Natural killer cell (primary cell): ENCODE data around the gene CPEB2. TPM values are rescaled to one million over a fixed set of nuclear protein-coding genes. Genes with fewer than 3 reads are reported as not detected.

ENCODE experiments used
- ATAC-seq, 3 donors: fragments of 150-1000 bp in 2 of 3; fragments of 200-7000 bp in 1 of 3; cut with Tn5 transposase; 1 replicate in 1 of 3; 2 replicates in 2 of 3; pipeline ENCODE4 v1.10.0; 2021; ENCODE audit warnings: mild to moderate bottlenecking in 2 of 3, moderate library complexity in 2 of 3
- DNase-seq, 2 donors: peaks; one replicate each; pipeline versions ENCODE4 v3.0.0 to v3.0.0-alpha.2; 2013 to 2021; ENCODE audit warnings: mixed read lengths in 1 of 2
- H3K27ac ChIP-seq: one replicate; pipeline ENCODE4 v1.5.1; 2013; ENCODE audit warnings: mild to moderate bottlenecking, low read length
- H3K27me3 ChIP-seq: one replicate; pipeline ENCODE4 v1.6.1; 2013; ENCODE audit warnings: low read length; ENCODE audit not compliant: control insufficient read depth, insufficient read depth
- H3K36me3 ChIP-seq: one replicate; pipeline ENCODE4 v1.6.1; 2013; ENCODE audit warnings: low read length; ENCODE audit not compliant: control insufficient read depth, insufficient read depth
- H3K4me1 ChIP-seq: one replicate; pipeline ENCODE4 v1.6.1; 2013; ENCODE audit warnings: low read length; ENCODE audit not compliant: control insufficient read depth, insufficient read depth
- H3K4me3 ChIP-seq: one replicate; pipeline ENCODE4 v1.5.1; 2013; ENCODE audit warnings: low read length
- H3K9me3 ChIP-seq: one replicate; pipeline ENCODE4 v1.6.1; 2013; ENCODE audit warnings: low read length; ENCODE audit not compliant: control insufficient read depth, insufficient read depth
- H3K27ac Mint-ChIP-seq, 2 donors: one replicate each; pipeline ENCODE4 v1.8.0; 2022; ENCODE audit warnings: mild to moderate bottlenecking in 2 of 2, mixed read lengths in 2 of 2, moderate library complexity in 1 of 2
- H3K27me3 Mint-ChIP-seq, 2 donors: one replicate each; pipeline ENCODE4 v1.8.0; 2022; ENCODE audit warnings: low read depth in 2 of 2, mixed read lengths in 2 of 2
- H3K36me3 Mint-ChIP-seq: one replicate; pipeline ENCODE4 v1.8.0; 2022; ENCODE audit warnings: mixed read lengths
- H3K4me1 Mint-ChIP-seq, 2 donors: one replicate each; pipeline ENCODE4 v1.8.0; 2022; ENCODE audit warnings: mixed read lengths in 2 of 2
- H3K4me3 Mint-ChIP-seq: one replicate; pipeline ENCODE4 v1.8.0; 2022; ENCODE audit warnings: mild to moderate bottlenecking, moderate library complexity, mixed read lengths
- H3K9me3 Mint-ChIP-seq, 2 donors: one replicate each; pipeline ENCODE4 v1.8.0; 2022; ENCODE audit warnings: mixed read lengths in 2 of 2
- CTCF ChIP-seq: fragments of 200-600 bp; IDR thresholded peaks from one replicate; pipeline ENCODE4 v1.8.0; 2022; ENCODE audit warnings: antibody characterized with exemption
- whole genome bisulfite sequencing: methylation state at CpG from one replicate; pipeline ENCODE4 v1.1.7; 2013; ENCODE audit warnings: missing lambda C conversion rate; ENCODE audit not compliant: insufficient coverage; 5-methylcytosine and 5-hydroxymethylcytosine counted together
- intact Hi-C: fragments of 100-400 bp; cut with micrococcal nuclease; formaldehyde crosslinking; loops from one replicate; pipeline ENCODE4 v1.14.2; 2022
- total RNA-seq, 4 donors: library from RNA; stranded (reverse); fragments of 120-200 nt in 1 of 4; gene quantifications; one replicate each; pipeline versions ENCODE4 v1.2.3 to v1.2.4, GENCODE V29; 2013 to 2022

CPEB2 gene
- total RNA-seq, 3 donors from 2014 or later (not counting 1 experiment from before 2014, with no cell fraction given) = 24.7 to 32.5 (median 29.0) TPM

GRCh38 chr4:15054541-15054940 lies 52.3 kb downstream of the CPEB2 start:
- H3K4me3 ChIP-seq = no peak overlapping the region
- no peaks in the 10 kb centered on the region for H3K9me3 Mint-ChIP-seq
- no peaks in the 10 kb centered on the region for H3K36me3 Mint-ChIP-seq
- no peaks in the 10 kb centered on the region for H3K27me3 ChIP-seq
- no peak overlapping the region for H3K27ac ChIP-seq
- no peaks in the 10 kb centered on the region for H3K4me1 ChIP-seq
- ATAC-seq = no peak
- peaks cover 0 to 14% of the 10 kb centered on the region in 2 donors for H3K4me1 Mint-ChIP-seq
- intact Hi-C loops = no loop called here
- no peaks in the 10 kb centered on the region for H3K9me3 ChIP-seq
- DNase-seq = no peak
- TF ChIP-seq CTCF = no peak
- peak overlapping the region; percentile 11 to 31 for H3K27ac Mint-ChIP-seq
- H3K36me3 ChIP-seq = peaks cover 36% of the 10 kb centered on the region
- no peak overlapping the region for H3K4me3 Mint-ChIP-seq
- 67% methylated on average over 2 of the region's 2 CpGs for WGBS
- no peaks in the 10 kb centered on the region for H3K27me3 Mint-ChIP-seq

- no peaks in the 10 kb centered on the region for H3K4me1 ChIP-seq
- Mint-ChIP-seq H3K27me3 (no peaks in the 10 kb centered on the region), H3K9me3 (no peaks in the 10 kb centered on the region), H3K36me3 (no peaks in the 10 kb centered on the region), H3K27ac (no peak overlapping the region), H3K4me1 (peaks cover 0 to 5% of the 10 kb centered on the region in 2 donors), H3K4me3 (no peak overlapping the region)
- ATAC-seq (no peak), DNase-seq (no peak)
- no peaks in the 10 kb centered on the region for H3K9me3 ChIP-seq
- WGBS = 93% methylated on average over 1 of the region's 2 CpGs
- TF ChIP-seq CTCF = no peak
- H3K27me3 ChIP-seq = no peaks in the 10 kb centered on the region
- intact Hi-C loops = no loop called here
- peaks cover 50% of the 10 kb centered on the region for H3K36me3 ChIP-seq
- H3K4me3 ChIP-seq = no peak overlapping the region
- no peak overlapping the region for H3K27ac ChIP-seq
These were observed 57.9 kb downstream of the CPEB2 start for GRCh38 chr4:15060213-15060612.

- Mint-ChIP-seq H3K36me3 (peaks cover 13% of the 10 kb centered on the region), H3K27ac (no peak overlapping the region), H3K9me3 (no peaks in the 10 kb centered on the region), H3K4me3 (no peak overlapping the region), H3K27me3 (no peaks in the 10 kb centered on the region), H3K4me1 (peaks cover 6 to 9% of the 10 kb centered on the region in 2 donors)
- 98% methylated on average over 4 of the region's 6 CpGs for WGBS
- ATAC-seq = no peak
- Histone ChIP-seq H3K27me3 (no peaks in the 10 kb centered on the region), H3K27ac (no peak overlapping the region), H3K36me3 (peaks cover 47% of the 10 kb centered on the region), H3K9me3 (no peaks in the 10 kb centered on the region), H3K4me3 (no peak overlapping the region), H3K4me1 (no peaks in the 10 kb centered on the region)
- TF ChIP-seq CTCF = no peak
- intact Hi-C loops = no loop called here
- no peak for DNase-seq
These were observed 61.1 kb downstream of the CPEB2 start for GRCh38 chr4:15063341-15063740.

- intact Hi-C loops = no loop called here
- H3K9me3 ChIP-seq = no peaks in the 10 kb centered on the region
- no peak overlapping the region for H3K4me3 Mint-ChIP-seq
These were observed 63.2 kb downstream of the CPEB2 start for GRCh38 chr4:15065516-15065915.

More at GRCh38 chr4:15065516-15065915, 63.2 kb downstream of the CPEB2 start:
- no peaks in the 10 kb centered on the region for H3K27me3 ChIP-seq
- peaks cover 33% of the 10 kb centered on the region for H3K36me3 ChIP-seq
- no peaks in the 10 kb centered on the region for H3K27me3 Mint-ChIP-seq
- no peak overlapping the region for H3K4me3 ChIP-seq
- peaks cover 6 to 9% of the 10 kb centered on the region in 2 donors for H3K4me1 Mint-ChIP-seq
- H3K36me3 Mint-ChIP-seq = peaks cover 13% of the 10 kb centered on the region
- ATAC-seq (no peak), DNase-seq (no peak)
- H3K27ac ChIP-seq = no peak overlapping the region
- no peak overlapping the region for H3K27ac Mint-ChIP-seq
- no peaks in the 10 kb centered on the region for H3K9me3 Mint-ChIP-seq
- 100% methylated on average over 4 of the region's 5 CpGs for WGBS
- TF ChIP-seq CTCF = no peak
- no peaks in the 10 kb centered on the region for H3K4me1 ChIP-seq
